ENCODE measurements around the gene EBF3. TPM values are rescaled to one million over a fixed set of nuclear protein-coding genes. Genes with fewer than 3 reads are reported as not detected.
A peak's percentile ranks its signal among the peaks of the same experiment; 100 is the strongest.

EBF3 gene
- total RNA-seq, 1 donor from 2014 or later = 0.15 TPM

DNA sequence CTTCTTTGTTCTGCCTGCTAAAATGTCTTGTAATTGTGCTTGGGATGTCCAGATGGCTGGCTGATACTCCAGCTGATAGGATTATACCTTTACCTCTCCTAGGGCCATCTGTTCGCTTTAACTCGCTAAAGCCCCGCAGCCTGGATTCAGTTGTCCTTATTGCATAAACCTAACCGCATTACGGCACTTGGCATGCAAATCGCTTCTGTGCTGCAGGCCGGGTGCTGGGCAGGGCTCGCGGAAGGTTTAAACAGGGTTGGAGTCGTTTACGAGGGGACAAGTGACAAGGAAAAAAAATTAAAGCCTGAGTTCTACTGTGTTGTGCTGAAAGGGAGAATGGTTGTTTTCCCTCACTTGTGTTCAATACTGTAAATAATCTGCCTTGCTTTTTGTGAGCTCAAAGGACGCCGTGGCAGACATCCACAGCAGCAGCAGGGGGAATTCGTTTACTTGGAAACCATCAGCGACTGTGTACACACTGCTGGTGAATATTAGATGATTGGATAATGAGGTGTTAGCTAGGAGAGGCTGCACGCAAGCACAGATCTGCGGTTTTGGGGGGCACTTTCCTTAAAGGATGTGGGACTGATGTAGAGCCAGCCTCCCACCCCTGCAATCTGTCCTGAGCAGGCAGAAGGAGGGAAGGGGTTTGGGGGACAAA is 93.0 kb downstream of the EBF3 start:
- H3K27me3 ChIP-seq = no peaks in the 10 kb centered on the region
- H3K36me3 Mint-ChIP-seq = peaks cover 2% of the 10 kb centered on the region
- H3K9ac ChIP-seq = no peak overlapping the region
- TF ChIP-seq CTCF (IDR thresholded peaks at IDR 0.05) (no peak), EZH2phosphoT487 (IDR thresholded peaks at IDR 0.05) (no peak), EZH2 (IDR thresholded peaks at IDR 0.05) (no peak)
- no peaks in the 10 kb centered on the region for H3K79me2 ChIP-seq (ENCODE audit: low read depth)
- peaks cover 43% of the 10 kb centered on the region for H3K4me1 ChIP-seq
- no peaks in the 10 kb centered on the region for H3K36me3 ChIP-seq
- H3K9me3 Mint-ChIP-seq = no peaks in the 10 kb centered on the region
- H3K27me3 Mint-ChIP-seq (ENCODE audit: insufficient read depth, low read depth) = peaks cover 9% of the 10 kb centered on the region
- H3F3A ChIP-seq (ENCODE audit: low read depth) = peaks cover 12% of the 10 kb centered on the region
- H3K4me2 ChIP-seq = peak overlapping the region; percentile 64
- H3K27ac Mint-ChIP-seq = peak overlapping the region; percentile 80
- H3K4me1 Mint-ChIP-seq = peaks cover 41% of the 10 kb centered on the region
- H2AFZ ChIP-seq (replicated peaks) = no peak overlapping the region
- H3K9me3 ChIP-seq (ENCODE audit: low read depth) = no peaks in the 10 kb centered on the region
- H3K4me3 ChIP-seq = no peak overlapping the region
- DNase-seq (ENCODE audit: low spot score) = peak; percentile 76
- H3K4me3 Mint-ChIP-seq = peak overlapping the region; percentile 62
- H3K27ac ChIP-seq = peak overlapping the region; percentile 51
- H4K20me1 ChIP-seq (ENCODE audit: low read depth) = no peaks in the 10 kb centered on the region

DNA sequence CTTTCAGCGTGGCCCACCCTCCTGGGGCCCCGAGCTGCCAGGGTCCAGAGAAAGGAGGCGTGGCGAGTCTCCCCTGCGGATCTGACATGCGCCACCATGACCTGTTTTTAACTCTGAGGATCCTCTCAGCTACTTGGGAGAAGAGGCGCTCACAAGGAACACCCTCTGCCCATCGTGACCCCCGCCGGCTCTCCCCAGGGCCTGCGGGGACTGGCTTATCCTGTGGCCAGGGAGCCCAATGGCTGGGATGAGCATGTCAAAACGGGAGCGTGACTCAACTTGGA is 93.7 kb downstream of the EBF3 start:
- Histone ChIP-seq H4K20me1 (ENCODE audit: low read depth) (no peaks in the 10 kb centered on the region), H3F3A (ENCODE audit: low read depth) (peaks cover 12% of the 10 kb centered on the region), H3K79me2 (ENCODE audit: low read depth) (no peaks in the 10 kb centered on the region), H3K27me3 (no peaks in the 10 kb centered on the region), H3K4me1 (peaks cover 43% of the 10 kb centered on the region), H3K4me3 (no peak overlapping the region), H3K4me2 (peak overlapping the region; percentile 64), H2AFZ (replicated peaks) (no peak overlapping the region), H3K27ac (peak overlapping the region; percentile 51), H3K9ac (no peak overlapping the region), H3K36me3 (no peaks in the 10 kb centered on the region), H3K9me3 (ENCODE audit: low read depth) (no peaks in the 10 kb centered on the region)
- no peak for DNase-seq (ENCODE audit: low spot score)
- Mint-ChIP-seq H3K9me3 (no peaks in the 10 kb centered on the region), H3K4me3 (no peak overlapping the region), H3K27ac (peak overlapping the region; percentile 80), H3K4me1 (peaks cover 41% of the 10 kb centered on the region), H3K36me3 (peaks cover 2% of the 10 kb centered on the region), H3K27me3 (ENCODE audit: insufficient read depth, low read depth) (peaks cover 9% of the 10 kb centered on the region)
- TF ChIP-seq EZH2 (IDR thresholded peaks at IDR 0.05) (no peak), CTCF (IDR thresholded peaks at IDR 0.05) (no peak), EZH2phosphoT487 (IDR thresholded peaks at IDR 0.05) (no peak)

GRCh38 chr10:129869596-129870473 is 94.2 kb downstream of the EBF3 start:
- H3K27ac ChIP-seq = no peak overlapping the region
- Mint-ChIP-seq H3K27me3 (ENCODE audit: insufficient read depth, low read depth) (peaks cover 9% of the 10 kb centered on the region), H3K9me3 (no peaks in the 10 kb centered on the region), H3K27ac (peak overlapping the region; percentile 31), H3K36me3 (peaks cover 2% of the 10 kb centered on the region), H3K4me3 (no peak overlapping the region), H3K4me1 (peaks cover 41% of the 10 kb centered on the region)
- H3K4me3 ChIP-seq = no peak overlapping the region
- H3K4me2 ChIP-seq = no peak overlapping the region
- no peak overlapping the region for H2AFZ ChIP-seq (replicated peaks)
- DNase-seq (ENCODE audit: low spot score) = no peak
- TF ChIP-seq EZH2 (IDR thresholded peaks at IDR 0.05) (no peak), EZH2phosphoT487 (IDR thresholded peaks at IDR 0.05) (no peak), CTCF (IDR thresholded peaks at IDR 0.05) (no peak)
- no peaks in the 10 kb centered on the region for H3K27me3 ChIP-seq
- H3K36me3 ChIP-seq = no peaks in the 10 kb centered on the region
- peaks cover 12% of the 10 kb centered on the region for H3F3A ChIP-seq (ENCODE audit: low read depth)
- no peaks in the 10 kb centered on the region for H3K9me3 ChIP-seq (ENCODE audit: low read depth)
- H3K9ac ChIP-seq = no peak overlapping the region
- H4K20me1 ChIP-seq (ENCODE audit: low read depth) = no peaks in the 10 kb centered on the region
- H3K79me2 ChIP-seq (ENCODE audit: low read depth) = no peaks in the 10 kb centered on the region
- H3K4me1 ChIP-seq = peaks cover 43% of the 10 kb centered on the region
